OCI-LY7 (cell line): ENCODE results near the gene GRK6. TPM values are rescaled to one million over a fixed set of nuclear protein-coding genes. Genes with fewer than 3 reads are reported as not detected.

ENCODE experiments used
- BruUV-seq: library from RNA; stranded (reverse); fragments of 400-500 nt; replicated peaks from 2 replicates; lab custom pipeline; 2021; lab: Mats Ljungman, UMichigan
- CTCF ChIA-PET: fragments of 300-600 bp; sonication (Branson Sonifier 250); formaldehyde crosslinking; loops from one replicate; lab custom pipeline; 2022; ENCODE audit warnings: antibody characterized with exemption; ENCODE audit not compliant: unreplicated experiment; lab: Charles Lee
- POLR2A ChIA-PET: fragments of 300-600 bp; sonication (Branson Sonifier 250); formaldehyde crosslinking; loops from one replicate; lab custom pipeline; 2022; ENCODE audit warnings: antibody characterized with exemption; lab: Charles Lee
- DNase-seq: peaks from one replicate; pipeline ENCODE4 v3.0.0-alpha.2; 2015; ENCODE audit warnings: low spot score
- H2AFZ ChIP-seq: fragments of 200-600 bp; sonication (generic), shearing (Covaris generic); 2 replicates; pipeline ENCODE4 v1.6.1; 2014; ENCODE audit warnings: mild to moderate bottlenecking, antibody characterized with exemption, low read length, moderate library complexity
- H3K27ac ChIP-seq: fragments of 200-600 bp; sonication (generic); 2 replicates; pipeline ENCODE4 v1.5.1; 2014; ENCODE audit warnings: mixed run types, low read depth, mild to moderate bottlenecking, moderate library complexity, low read length, inconsistent platforms; ENCODE audit not compliant: poor library complexity, severe bottlenecking
- H3K36me3 ChIP-seq: fragments of 200-600 bp; sonication (generic); 2 replicates; pipeline ENCODE4 v1.6.1; 2014; ENCODE audit warnings: mild to moderate bottlenecking, antibody characterized with exemption, low read length, moderate library complexity, mixed read lengths; ENCODE audit not compliant: insufficient read depth
- H3K4me1 ChIP-seq: fragments of 200-600 bp; sonication (generic); 2 replicates; pipeline ENCODE4 v1.5.1; 2014; ENCODE audit warnings: mild to moderate bottlenecking, low read length; ENCODE audit not compliant: insufficient read depth, poor library complexity, severe bottlenecking
- H3K4me2 ChIP-seq: fragments of 200-600 bp; sonication (generic); 2 replicates; pipeline ENCODE4 v1.6.1; 2014; ENCODE audit warnings: mild to moderate bottlenecking, low read length
- H3K4me3 ChIP-seq: fragments of 200-600 bp; sonication (generic); 2 replicates; pipeline ENCODE4 v1.5.1; 2014; ENCODE audit warnings: mild to moderate bottlenecking, low read depth, low read length; ENCODE audit not compliant: poor library complexity, severe bottlenecking
- H3K79me2 ChIP-seq: fragments of 200-600 bp; sonication (generic); 2 replicates; pipeline ENCODE4 v1.6.1; 2016; ENCODE audit warnings: low read depth, mild to moderate bottlenecking, low read length, moderate library complexity, mixed read lengths; ENCODE audit not compliant: insufficient read depth
- H3K9me2 ChIP-seq: fragments of 200-600 bp; sonication (generic); 2 replicates; pipeline ENCODE4 v1.6.1; 2016; ENCODE audit warnings: mild to moderate bottlenecking, low read length, mixed read lengths; ENCODE audit not compliant: insufficient read depth
- H3K9me3 ChIP-seq: fragments of 200-600 bp; sonication (generic); 2 replicates; pipeline ENCODE4 v1.6.1; 2014; ENCODE audit warnings: mild to moderate bottlenecking, mixed run types, low read length, mixed read lengths
- H4K20me1 ChIP-seq: fragments of 200-600 bp; sonication (generic); 2 replicates; pipeline ENCODE4 v1.6.1; 2014; ENCODE audit warnings: mild to moderate bottlenecking, antibody characterized with exemption, low read length, moderate library complexity, mixed read lengths; ENCODE audit not compliant: insufficient read depth
- EZH2phosphoT487 ChIP-seq: fragments of 200-600 bp; sonication (generic); IDR thresholded peaks from 2 replicates; pipeline ENCODE4 v1.6.1; 2018; ENCODE audit warnings: low read depth, borderline replicate concordance, mild to moderate bottlenecking, mixed run types, antibody characterized with exemption, low read length, moderate library complexity, mixed read lengths
- intact Hi-C: fragments of 100-400 bp; cut with micrococcal nuclease; formaldehyde crosslinking; loops from one replicate; pipeline ENCODE4 v1.10.0; 2022; ENCODE audit not compliant: unreplicated experiment
- total RNA-seq, 2 experiments: library from RNA; depleted of rRNA in 1 of 2; stranded (reverse); fragments of >200 nt in 1 of 2; shearing (Covaris generic) in 1 of 2; gene quantifications; 2 replicates each; pipeline ENCODE4 v1.2.3, GENCODE V29; 2014 to 2022
- TF ChIP-seq, protein P1 (sequence below): fragments of 200-600 bp; sonication (generic); conservative IDR thresholded peaks from 2 replicates; pipeline ENCODE4 v1.5.1; 2014; ENCODE audit warnings: mild to moderate bottlenecking, antibody characterized with exemption, low read length, moderate library complexity, mixed read lengths

The GRK6 gene
- total RNA-seq, 2 experiments from 2014 or later: 46.2 to 99.4 TPM

DNA sequence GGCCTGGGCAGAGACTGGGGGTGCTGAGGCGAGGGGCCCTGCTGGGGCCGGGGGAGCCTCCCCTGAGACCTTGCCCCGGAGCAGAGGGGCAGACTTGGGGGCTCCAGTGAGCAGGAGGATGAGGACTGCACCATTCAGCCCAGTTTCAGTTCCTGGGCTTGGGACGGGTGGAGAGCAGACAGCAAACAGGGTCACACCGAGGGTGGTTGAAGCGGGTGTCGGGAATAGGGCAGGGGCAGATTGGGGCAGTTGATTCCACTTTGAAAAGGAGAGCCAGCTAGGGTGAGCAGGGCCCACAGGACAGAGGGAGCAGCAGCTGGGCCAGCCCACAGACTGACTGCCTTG lies 4.5 kb downstream of the GRK6 start:
- Histone ChIP-seq H3K4me2 (peak overlapping the region; percentile 98), H2AFZ (no peak overlapping the region), H3K9me3 (no peaks in the 10 kb centered on the region), H3K79me2 (peaks cover 31% of the 10 kb centered on the region), H3K27ac (peak overlapping the region; percentile 87), H3K4me3 (peak overlapping the region; percentile 77), H3K4me1 (peaks cover 54% of the 10 kb centered on the region), H4K20me1 (peaks cover 9% of the 10 kb centered on the region), H3K36me3 (peaks cover 50% of the 10 kb centered on the region), H3K9me2 (no peaks in the 10 kb centered on the region)
- POLR2A ChIA-PET: interaction anchor here (0.7 kb wide), 1 partner anchor 52 kb away, joined by 3 read pairs; no protein-coding TSS in a partner anchor
- intact Hi-C loops: loop anchor here (1.0 to 2.0 kb wide), 2 partner anchors 14 to 41 kb away; no protein-coding TSS in a partner anchor
- no peak for TF ChIP-seq EZH2phosphoT487
- TF ChIP-seq, protein P1, sequence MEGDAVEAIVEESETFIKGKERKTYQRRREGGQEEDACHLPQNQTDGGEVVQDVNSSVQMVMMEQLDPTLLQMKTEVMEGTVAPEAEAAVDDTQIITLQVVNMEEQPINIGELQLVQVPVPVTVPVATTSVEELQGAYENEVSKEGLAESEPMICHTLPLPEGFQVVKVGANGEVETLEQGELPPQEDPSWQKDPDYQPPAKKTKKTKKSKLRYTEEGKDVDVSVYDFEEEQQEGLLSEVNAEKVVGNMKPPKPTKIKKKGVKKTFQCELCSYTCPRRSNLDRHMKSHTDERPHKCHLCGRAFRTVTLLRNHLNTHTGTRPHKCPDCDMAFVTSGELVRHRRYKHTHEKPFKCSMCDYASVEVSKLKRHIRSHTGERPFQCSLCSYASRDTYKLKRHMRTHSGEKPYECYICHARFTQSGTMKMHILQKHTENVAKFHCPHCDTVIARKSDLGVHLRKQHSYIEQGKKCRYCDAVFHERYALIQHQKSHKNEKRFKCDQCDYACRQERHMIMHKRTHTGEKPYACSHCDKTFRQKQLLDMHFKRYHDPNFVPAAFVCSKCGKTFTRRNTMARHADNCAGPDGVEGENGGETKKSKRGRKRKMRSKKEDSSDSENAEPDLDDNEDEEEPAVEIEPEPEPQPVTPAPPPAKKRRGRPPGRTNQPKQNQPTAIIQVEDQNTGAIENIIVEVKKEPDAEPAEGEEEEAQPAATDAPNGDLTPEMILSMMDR: no peak
- no TSS peak for BruUV-seq
- no peak for DNase-seq
- CTCF ChIA-PET: interaction anchor here (0.6 to 1.6 kb wide), 4 partner anchors 9 to 75 kb away, joined by 3 to 10 read pairs (median 4); no protein-coding TSS in a partner anchor

DNA sequence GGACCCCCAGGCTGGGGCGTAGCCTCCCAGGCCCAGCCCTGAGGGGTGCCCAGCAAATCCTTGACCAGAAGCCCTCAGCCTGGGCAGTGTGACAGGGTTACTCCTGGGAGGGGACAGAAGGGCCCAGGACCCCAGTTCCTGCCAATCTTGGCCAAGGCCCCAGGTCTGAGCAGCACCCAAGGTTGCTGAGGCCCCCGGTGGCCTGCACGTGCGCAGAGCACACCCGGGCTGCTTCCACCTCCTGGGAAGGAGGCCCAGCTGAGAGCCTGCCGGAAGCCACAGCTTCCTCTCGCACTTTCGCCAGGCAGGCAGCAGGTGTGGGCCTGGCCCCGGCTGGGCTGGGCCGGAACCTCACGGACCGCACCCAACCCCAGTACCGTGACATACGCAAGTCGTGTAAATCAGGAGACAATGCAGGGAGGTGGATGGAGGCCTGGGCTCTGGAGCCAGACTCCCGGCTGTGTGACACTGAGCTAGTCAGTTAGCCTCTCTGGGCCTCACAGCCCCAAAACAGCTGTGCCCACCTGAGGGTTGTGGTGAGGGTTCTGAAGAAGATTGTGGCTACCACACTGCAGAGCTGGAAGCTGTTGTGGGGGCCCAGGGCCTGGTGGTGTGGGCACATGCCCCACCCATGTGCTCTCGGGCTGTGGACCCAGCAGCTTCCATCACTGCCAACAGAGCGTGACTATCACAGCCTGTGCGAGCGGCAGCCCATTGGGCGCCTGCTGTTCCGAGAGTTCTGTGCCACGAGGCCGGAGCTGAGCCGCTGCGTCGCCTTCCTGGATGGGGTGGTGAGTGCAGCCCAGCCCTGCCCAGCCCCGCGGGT lies 5.1 kb downstream of the GRK6 start:
- Histone ChIP-seq H2AFZ (no peak overlapping the region), H3K4me1 (peaks cover 54% of the 10 kb centered on the region), H3K79me2 (peaks cover 31% of the 10 kb centered on the region), H3K9me3 (no peaks in the 10 kb centered on the region), H3K4me3 (peak overlapping the region; percentile 77), H3K9me2 (no peaks in the 10 kb centered on the region), H3K27ac (peak overlapping the region; percentile 87), H3K4me2 (peak overlapping the region; percentile 98), H3K36me3 (peaks cover 55% of the 10 kb centered on the region), H4K20me1 (peaks cover 9% of the 10 kb centered on the region)
- DNase-seq: peak; percentile 91
- ChIA-PET POLR2A (interaction anchor here (0.6 to 1.3 kb wide), 6 partner anchors 9 to 121 kb away, joined by 3 to 5 read pairs (median 3); no protein-coding TSS in a partner anchor), CTCF (interaction anchor here (0.6 to 1.6 kb wide), 4 partner anchors 10 to 75 kb away, joined by 3 to 10 read pairs (median 4); no protein-coding TSS in a partner anchor)
- TF ChIP-seq, protein P1: no peak
- no peak for TF ChIP-seq EZH2phosphoT487
- intact Hi-C loops: loop anchor here (1.0 to 2.0 kb wide), 2 partner anchors 13 to 41 kb away; no protein-coding TSS in a partner anchor
- no TSS peak for BruUV-seq
